GM19099 (cell line): ENCODE data around the gene KLHL25.

ENCODE experiments used
- POLR2A ChIP-seq: IDR thresholded peaks from 3 replicates; pipeline ENCODE4 v1.6.1; 2011; ENCODE audit warnings: low read depth; ENCODE audit not compliant: insufficient read length; ENCODE audit errors: extremely low read depth

Gene KLHL25

GRCh38 chr15:85725019-85725418 is 69.7 kb downstream of the KLHL25 start:
- TF ChIP-seq POLR2A: no peak

- no peak for TF ChIP-seq POLR2A
Measured at GRCh38 chr15:85723960-85724945, 70.5 kb downstream of the KLHL25 start.

GRCh38 chr15:85722374-85723152 is 72.2 kb downstream of the KLHL25 start:
- no peak for TF ChIP-seq POLR2A

- TF ChIP-seq POLR2A: no peak
Measured at GRCh38 chr15:85718981-85719380, 75.7 kb downstream of the KLHL25 start.

GRCh38 chr15:85718271-85718971 is 76.3 kb downstream of the KLHL25 start:
- no peak for TF ChIP-seq POLR2A

GRCh38 chr15:85717212-85717611 is 77.5 kb downstream of the KLHL25 start:
- TF ChIP-seq POLR2A: no peak

DNA sequence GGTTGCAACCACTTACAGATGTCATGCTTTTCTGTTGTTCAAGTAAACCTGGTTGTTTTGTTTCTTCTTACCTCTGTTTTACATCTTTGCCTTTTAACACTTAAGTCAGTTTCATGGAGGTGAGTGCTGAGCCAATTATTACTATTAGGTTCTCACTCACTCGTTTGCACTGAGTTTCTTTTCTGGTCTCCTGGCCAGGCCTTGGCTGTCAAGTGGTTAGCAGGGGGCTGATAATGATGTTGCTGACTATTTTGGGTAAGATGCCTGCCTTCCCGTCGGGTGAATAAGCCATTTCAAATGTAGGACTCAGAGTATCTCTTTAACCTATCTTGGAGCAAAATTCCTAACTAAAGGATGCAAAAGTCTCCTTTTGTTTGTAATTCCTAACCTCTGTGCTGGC is 78.5 kb downstream of the KLHL25 start:
- TF ChIP-seq POLR2A: no peak

GRCh38 chr15:85711580-85712192 is 83.0 kb downstream of the KLHL25 start:
- TF ChIP-seq POLR2A: no peak

DNA sequence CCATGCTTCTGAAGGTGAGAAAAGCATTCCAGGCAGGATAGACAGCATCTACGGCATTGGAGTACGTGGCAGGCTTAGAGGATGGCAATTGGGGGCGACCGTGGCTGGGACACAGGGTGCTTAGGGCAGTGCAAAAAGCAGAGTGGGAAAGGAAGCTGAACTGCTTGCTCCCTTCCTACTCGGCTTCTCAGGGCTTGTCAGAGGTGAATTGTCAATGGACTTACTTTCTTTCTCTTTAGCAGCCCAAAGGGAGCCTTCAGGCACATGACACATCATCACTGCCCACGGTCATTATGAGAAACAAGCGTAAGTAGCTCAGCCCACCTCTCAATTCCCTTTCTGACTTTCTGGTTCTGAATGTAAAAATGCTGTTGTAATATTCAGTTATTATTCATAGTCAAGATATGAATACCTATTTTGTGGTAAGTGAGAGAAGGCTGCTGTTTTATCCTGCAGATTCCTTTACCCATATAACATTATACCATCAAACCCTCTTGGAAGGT is 84.3 kb downstream of the KLHL25 start:
- TF ChIP-seq POLR2A: peak; percentile 26
